HG02938 (cell line): ENCODE measurements around the gene RAB6A.

Experiments used
- ATAC-seq: cut with Tn5 transposase; IDR thresholded peaks from one replicate; pipeline ENCODE4 v1.9.1; 2021; ENCODE audit warnings: mild to moderate bottlenecking, moderate library complexity; ENCODE audit not compliant: unreplicated experiment

RAB6A gene

GRCh38 chr11:73633999-73634398 is 126.9 kb downstream of the RAB6A start:
- ATAC-seq = no peak

- ATAC-seq = no peak
These were observed 127.9 kb downstream of the RAB6A start for GRCh38 chr11:73632996-73633395.

GRCh38 chr11:73629907-73630306 is 131.0 kb downstream of the RAB6A start:
- no peak for ATAC-seq

GRCh38 chr11:73625696-73626318 is 135.1 kb downstream of the RAB6A start:
- no peak for ATAC-seq
